GM23338 (cell line): ENCODE data around the gene BMP8B. TPM values are rescaled to one million over a fixed set of nuclear protein-coding genes. Genes with fewer than 3 reads are reported as not detected.
A peak's percentile ranks its signal among the peaks of the same experiment; 100 is the strongest.

Experiments used
- ATAC-seq: fragments of 200-7000 bp; cut with Tn5 transposase; 3 replicates; pipeline ENCODE4 v1.9.1; 2020
- DNase-seq: peaks from one replicate; pipeline ENCODE4 v3.0.0-alpha.2; 2015; ENCODE audit warnings: low spot score
- H2AFZ ChIP-seq: fragments of 200-600 bp; sonication (generic); 2 replicates; pipeline ENCODE4 v1.8.0; 2016; ENCODE audit warnings: antibody characterized with exemption, mild to moderate bottlenecking, moderate library complexity
- H3F3A ChIP-seq: fragments of 200-600 bp; sonication (generic); replicated peaks from 2 replicates; pipeline ENCODE4 v1.8.0; 2017; ENCODE audit warnings: antibody characterized with exemption, mixed run types, low read depth
- H3K27ac ChIP-seq: fragments of 200-600 bp; sonication (generic); 2 replicates; pipeline ENCODE4 v1.6.1; 2016; ENCODE audit warnings: low read depth
- H3K27me3 ChIP-seq: fragments of 200-600 bp; sonication (generic); 2 replicates; pipeline ENCODE4 v1.8.0; 2016; ENCODE audit warnings: mild to moderate bottlenecking, mixed run types, moderate library complexity; ENCODE audit not compliant: insufficient read depth
- H3K36me3 ChIP-seq: fragments of 200-600 bp; sonication (generic); 2 replicates; pipeline ENCODE4 v1.8.0; 2016; ENCODE audit warnings: mild to moderate bottlenecking; ENCODE audit not compliant: insufficient read depth
- H3K4me1 ChIP-seq: fragments of 200-600 bp; sonication (generic); 2 replicates; pipeline ENCODE4 v1.8.0; 2016; ENCODE audit warnings: mild to moderate bottlenecking, moderate library complexity; ENCODE audit not compliant: insufficient read depth
- H3K4me2 ChIP-seq: fragments of 200-600 bp; sonication (generic); 2 replicates; pipeline ENCODE4 v1.7.1; 2017; ENCODE audit warnings: mixed run types
- H3K4me3 ChIP-seq: fragments of 200-600 bp; sonication (generic); 2 replicates; pipeline ENCODE4 v1.6.1; 2016; ENCODE audit warnings: mixed run types
- H3K79me2 ChIP-seq: fragments of 200-600 bp; sonication (generic); replicated peaks from 2 replicates; pipeline ENCODE4 v1.8.0; 2017; ENCODE audit warnings: mild to moderate bottlenecking; ENCODE audit not compliant: insufficient read depth
- H3K9me2 ChIP-seq: fragments of 200-600 bp; sonication (generic); 2 replicates; pipeline ENCODE4 v1.8.0; 2017; ENCODE audit not compliant: insufficient read depth
- H4K20me1 ChIP-seq: fragments of 200-600 bp; sonication (generic); replicated peaks from 2 replicates; pipeline ENCODE4 v1.8.0; 2017; ENCODE audit warnings: mild to moderate bottlenecking; ENCODE audit not compliant: insufficient read depth
- H3K27ac Mint-ChIP-seq: 2 replicates; pipeline ENCODE4 v1.8.0; 2020; ENCODE audit warnings: inconsistent platforms, mild to moderate bottlenecking, moderate library complexity, mixed read lengths
- H3K27me3 Mint-ChIP-seq: 3 replicates; pipeline ENCODE4 v1.8.0; 2022; ENCODE audit warnings: low read depth, mild to moderate bottlenecking, moderate library complexity, mixed read lengths, inconsistent platforms; ENCODE audit not compliant: insufficient read depth, poor library complexity
- H3K36me3 Mint-ChIP-seq: 3 replicates; pipeline ENCODE4 v1.8.0; 2021; ENCODE audit warnings: low read depth, mild to moderate bottlenecking, inconsistent platforms, moderate library complexity, mixed read lengths
- H3K4me1 Mint-ChIP-seq: 3 replicates; pipeline ENCODE4 v1.8.0; 2020; ENCODE audit warnings: mild to moderate bottlenecking, inconsistent platforms, mixed read lengths
- H3K4me3 Mint-ChIP-seq: 3 replicates; pipeline ENCODE4 v1.8.0; 2021; ENCODE audit warnings: moderate library complexity, mild to moderate bottlenecking, inconsistent platforms, mixed read lengths
- H3K9me3 Mint-ChIP-seq: 3 replicates; pipeline ENCODE4 v1.8.0; 2020; ENCODE audit warnings: moderate library complexity, mild to moderate bottlenecking, inconsistent platforms, mixed read lengths
- CREB1 ChIP-seq: fragments of 250-450 bp; sonication (Bioruptor Pico); IDR thresholded peaks from 2 replicates; pipeline ENCODE4 v1.5.0; 2020; ENCODE audit warnings: low read depth, mild to moderate bottlenecking, moderate library complexity
- NANOG ChIP-seq: IDR thresholded peaks from 2 replicates; pipeline ENCODE4 v1.6.1; 2016; ENCODE audit warnings: antibody characterized with exemption, borderline replicate concordance
- POLR2AphosphoS5 ChIP-seq: IDR thresholded peaks from 2 replicates; pipeline ENCODE4 v1.6.1; 2016; ENCODE audit warnings: antibody characterized with exemption, low read depth
- STAT1 ChIP-seq: IDR thresholded peaks from one replicate; pipeline ENCODE4 v1.6.1; 2016; ENCODE audit warnings: antibody characterized with exemption; ENCODE audit not compliant: unreplicated experiment
- ZNF114 ChIP-seq: fragments of 250-450 bp; sonication (Bioruptor Pico); IDR thresholded peaks from 2 replicates; pipeline ENCODE4 v1.5.0; 2020; ENCODE audit warnings: mild to moderate bottlenecking, moderate library complexity
- polyA plus RNA-seq: library from polyadenylated mRNA; unstranded; fragments of >200 nt; fragmentation: Nextera tagmentation; extraction: Ambion mirVana; gene quantifications from 2 replicates; pipeline ENCODE4 v1.2.1, GENCODE V29; 2016
- total RNA-seq: library from RNA; depleted of rRNA; stranded (reverse); fragments of >200 nt; shearing (Covaris generic); gene quantifications from 2 replicates; pipeline ENCODE4 v1.2.3, GENCODE V29; 2014
- TF ChIP-seq, protein P1 (sequence below): IDR thresholded peaks from 2 replicates; pipeline ENCODE4 v1.6.1; 2016; ENCODE audit warnings: antibody characterized with exemption
- TF ChIP-seq, protein P2 (sequence below): fragments of 250-450 bp; sonication (Bioruptor Pico); IDR thresholded peaks from 2 replicates; pipeline ENCODE4 v1.5.0; 2020; ENCODE audit warnings: mild to moderate bottlenecking, moderate library complexity
- TF ChIP-seq, protein P3 (sequence below), 2 experiments: fragments of 200-600 bp in 1 of 2; sonication (generic) in 1 of 2; conservative IDR thresholded peaks; 2 replicates each; pipeline versions ENCODE4 v1.5.1 to v1.6.1; 2016 to 2017; ENCODE audit warnings: antibody characterized with exemption in 2 of 2, low read depth in 2 of 2, mild to moderate bottlenecking in 2 of 2, moderate library complexity in 1 of 2

The BMP8B gene
- total and polyA plus RNA-seq, 2 experiments from 2014 or later: 0.16 to 0.90 TPM

DNA sequence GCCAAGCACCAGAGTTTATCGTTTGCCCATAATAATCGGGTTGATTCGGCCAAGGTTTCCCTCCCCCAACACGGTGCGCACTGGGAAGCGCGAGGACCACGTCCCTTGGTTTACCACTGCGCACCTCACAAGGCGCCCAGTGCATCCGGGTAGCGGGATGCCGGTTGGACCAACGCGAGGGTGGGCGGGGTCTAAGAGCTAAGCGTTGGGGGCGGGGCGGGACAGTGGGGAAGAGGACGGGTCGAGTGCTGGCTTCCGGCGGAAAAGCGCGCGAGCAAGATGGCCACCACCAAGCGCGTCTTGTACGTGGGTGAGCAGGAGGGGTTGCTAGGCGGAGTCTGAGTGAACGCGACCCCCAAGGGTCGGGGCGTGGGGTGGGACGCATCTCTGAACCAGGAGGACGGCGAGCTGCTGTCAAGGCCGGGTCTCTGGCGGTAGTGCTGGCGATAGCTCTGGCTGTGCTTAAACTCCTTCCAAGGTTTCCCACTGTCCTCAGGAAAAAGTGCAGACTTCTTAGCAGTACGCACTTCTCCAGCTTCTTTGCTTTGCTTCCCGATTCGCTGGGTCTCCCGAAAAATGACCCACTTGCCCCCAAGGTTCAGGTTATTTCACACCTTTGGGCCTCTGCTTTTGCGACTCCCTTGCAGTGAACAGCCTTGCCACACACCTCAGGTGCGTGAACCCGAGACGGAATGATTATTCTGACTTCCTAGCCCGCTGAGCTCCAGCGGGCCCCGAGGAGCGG lies 49.9 kb downstream of the BMP8B start, which contains the start of gene PPIE:
Gene PPIE, plus strand, starts transcription at position 261 of the 745 bp plus-strand sequence. Its CDS starts 19 bp downstream, at position 280.
- Histone ChIP-seq H2AFZ (peak within 1 kb of the TSS; percentile 100), H3K27ac (0 out of 2 replicates have a peak within 1 kb of the TSS, but pooled peaks have one; percentile 45), H3K36me3 (peaks cover 28% of the 10 kb centered on the region), H4K20me1 (peaks cover 19% of the 10 kb centered on the region), H3K4me2 (peak within 1 kb of the TSS; percentile 86), H3K79me2 (peaks cover 3% of the 10 kb centered on the region), H3K27me3 (peaks cover 43% of the 10 kb centered on the region), H3F3A (no peaks in the 10 kb centered on the region), H3K9me2 (peaks cover 12% of the 10 kb centered on the region; the same call in 1 of the 2 replicates), H3K4me3 (peak within 1 kb of the TSS; percentile 78), H3K4me1 (peaks cover 9% of the 10 kb centered on the region; the same call in 1 of the 2 replicates)
- peak; percentile 98 for DNase-seq
- Mint-ChIP-seq H3K9me3 (no peaks in the 10 kb centered on the region; the same call in 1 of the 3 replicates), H3K4me3 (peak within 1 kb of the TSS; percentile 97), H3K27ac (peak within 1 kb of the TSS; percentile 72; the same call in 1 of the 2 replicates), H3K36me3 (peaks cover 23% of the 10 kb centered on the region), H3K4me1 (peaks cover 7% of the 10 kb centered on the region), H3K27me3 (peaks cover 25% of the 10 kb centered on the region)
- ATAC-seq: peak; percentile 98
- TF ChIP-seq ZNF114 (CRISPR knock-in tag) (no peak), STAT1 (no peak), CREB1 (peak; percentile 22; the same call in 1 of the 2 replicates), POLR2AphosphoS5 (peak; percentile 88)

DNA sequence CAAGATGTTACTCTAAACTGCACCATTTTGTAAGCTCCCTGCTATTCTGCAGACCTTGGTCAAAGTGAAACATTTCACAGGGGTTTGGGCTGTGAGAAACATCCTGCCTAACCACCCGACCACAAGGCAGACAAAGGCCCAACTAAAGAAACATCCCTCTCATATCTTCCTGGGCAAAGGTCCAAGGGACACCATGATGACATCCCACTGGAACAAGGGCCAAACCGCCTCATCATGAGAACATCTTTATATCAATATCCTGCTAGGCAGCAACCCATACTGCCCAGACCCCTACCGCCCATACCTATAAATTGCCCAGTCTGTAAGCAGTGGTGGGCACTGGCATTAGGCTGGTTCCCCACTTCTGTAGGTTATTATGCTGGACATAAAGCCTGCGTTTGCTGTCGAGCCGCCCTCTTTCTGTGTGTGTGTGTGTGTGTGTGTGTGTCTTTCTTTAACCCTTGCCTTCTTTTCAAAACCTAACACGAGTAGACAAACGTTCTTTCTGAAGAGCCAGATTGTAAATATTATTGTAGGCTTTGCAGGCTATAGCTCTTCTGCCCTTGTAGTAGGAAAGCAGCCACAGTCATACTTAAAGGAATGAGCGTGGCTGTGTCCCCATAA lies 51.0 kb downstream of the BMP8B start:
- DNase-seq (no peak), ATAC-seq (no peak)
- H3K9me3 Mint-ChIP-seq: no peaks in the 10 kb centered on the region; the same call in 1 of the 3 replicates
- peaks cover 7% of the 10 kb centered on the region for H3K4me1 Mint-ChIP-seq
- Histone ChIP-seq H3K4me1 (peaks cover 9% of the 10 kb centered on the region; the same call in 1 of the 2 replicates), H3K36me3 (peaks cover 17% of the 10 kb centered on the region), H3K4me2 (no peak overlapping the region), H3K27me3 (peaks cover 55% of the 10 kb centered on the region), H3F3A (no peaks in the 10 kb centered on the region), H3K4me3 (no peak overlapping the region), H3K79me2 (peaks cover 3% of the 10 kb centered on the region), H3K9me2 (peaks cover 12% of the 10 kb centered on the region; the same call in 1 of the 2 replicates), H3K27ac (no peak overlapping the region), H2AFZ (0 out of 2 replicates have a peak overlapping the region, but pooled peaks have one; percentile 66), H4K20me1 (peaks cover 12% of the 10 kb centered on the region)
- no peak overlapping the region; the same call in 2 of the 3 replicates for H3K4me3 Mint-ChIP-seq
- peaks cover 14% of the 10 kb centered on the region for H3K36me3 Mint-ChIP-seq
- H3K27ac Mint-ChIP-seq: no peak overlapping the region
- peaks cover 35% of the 10 kb centered on the region for H3K27me3 Mint-ChIP-seq
- TF ChIP-seq, protein P1, sequence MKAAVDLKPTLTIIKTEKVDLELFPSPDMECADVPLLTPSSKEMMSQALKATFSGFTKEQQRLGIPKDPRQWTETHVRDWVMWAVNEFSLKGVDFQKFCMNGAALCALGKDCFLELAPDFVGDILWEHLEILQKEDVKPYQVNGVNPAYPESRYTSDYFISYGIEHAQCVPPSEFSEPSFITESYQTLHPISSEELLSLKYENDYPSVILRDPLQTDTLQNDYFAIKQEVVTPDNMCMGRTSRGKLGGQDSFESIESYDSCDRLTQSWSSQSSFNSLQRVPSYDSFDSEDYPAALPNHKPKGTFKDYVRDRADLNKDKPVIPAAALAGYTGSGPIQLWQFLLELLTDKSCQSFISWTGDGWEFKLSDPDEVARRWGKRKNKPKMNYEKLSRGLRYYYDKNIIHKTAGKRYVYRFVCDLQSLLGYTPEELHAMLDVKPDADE: no peak
- TF ChIP-seq POLR2AphosphoS5 (no peak), CREB1 (no peak), ZNF114 (CRISPR knock-in tag) (no peak), NANOG (no peak)
- TF ChIP-seq, protein P2, sequence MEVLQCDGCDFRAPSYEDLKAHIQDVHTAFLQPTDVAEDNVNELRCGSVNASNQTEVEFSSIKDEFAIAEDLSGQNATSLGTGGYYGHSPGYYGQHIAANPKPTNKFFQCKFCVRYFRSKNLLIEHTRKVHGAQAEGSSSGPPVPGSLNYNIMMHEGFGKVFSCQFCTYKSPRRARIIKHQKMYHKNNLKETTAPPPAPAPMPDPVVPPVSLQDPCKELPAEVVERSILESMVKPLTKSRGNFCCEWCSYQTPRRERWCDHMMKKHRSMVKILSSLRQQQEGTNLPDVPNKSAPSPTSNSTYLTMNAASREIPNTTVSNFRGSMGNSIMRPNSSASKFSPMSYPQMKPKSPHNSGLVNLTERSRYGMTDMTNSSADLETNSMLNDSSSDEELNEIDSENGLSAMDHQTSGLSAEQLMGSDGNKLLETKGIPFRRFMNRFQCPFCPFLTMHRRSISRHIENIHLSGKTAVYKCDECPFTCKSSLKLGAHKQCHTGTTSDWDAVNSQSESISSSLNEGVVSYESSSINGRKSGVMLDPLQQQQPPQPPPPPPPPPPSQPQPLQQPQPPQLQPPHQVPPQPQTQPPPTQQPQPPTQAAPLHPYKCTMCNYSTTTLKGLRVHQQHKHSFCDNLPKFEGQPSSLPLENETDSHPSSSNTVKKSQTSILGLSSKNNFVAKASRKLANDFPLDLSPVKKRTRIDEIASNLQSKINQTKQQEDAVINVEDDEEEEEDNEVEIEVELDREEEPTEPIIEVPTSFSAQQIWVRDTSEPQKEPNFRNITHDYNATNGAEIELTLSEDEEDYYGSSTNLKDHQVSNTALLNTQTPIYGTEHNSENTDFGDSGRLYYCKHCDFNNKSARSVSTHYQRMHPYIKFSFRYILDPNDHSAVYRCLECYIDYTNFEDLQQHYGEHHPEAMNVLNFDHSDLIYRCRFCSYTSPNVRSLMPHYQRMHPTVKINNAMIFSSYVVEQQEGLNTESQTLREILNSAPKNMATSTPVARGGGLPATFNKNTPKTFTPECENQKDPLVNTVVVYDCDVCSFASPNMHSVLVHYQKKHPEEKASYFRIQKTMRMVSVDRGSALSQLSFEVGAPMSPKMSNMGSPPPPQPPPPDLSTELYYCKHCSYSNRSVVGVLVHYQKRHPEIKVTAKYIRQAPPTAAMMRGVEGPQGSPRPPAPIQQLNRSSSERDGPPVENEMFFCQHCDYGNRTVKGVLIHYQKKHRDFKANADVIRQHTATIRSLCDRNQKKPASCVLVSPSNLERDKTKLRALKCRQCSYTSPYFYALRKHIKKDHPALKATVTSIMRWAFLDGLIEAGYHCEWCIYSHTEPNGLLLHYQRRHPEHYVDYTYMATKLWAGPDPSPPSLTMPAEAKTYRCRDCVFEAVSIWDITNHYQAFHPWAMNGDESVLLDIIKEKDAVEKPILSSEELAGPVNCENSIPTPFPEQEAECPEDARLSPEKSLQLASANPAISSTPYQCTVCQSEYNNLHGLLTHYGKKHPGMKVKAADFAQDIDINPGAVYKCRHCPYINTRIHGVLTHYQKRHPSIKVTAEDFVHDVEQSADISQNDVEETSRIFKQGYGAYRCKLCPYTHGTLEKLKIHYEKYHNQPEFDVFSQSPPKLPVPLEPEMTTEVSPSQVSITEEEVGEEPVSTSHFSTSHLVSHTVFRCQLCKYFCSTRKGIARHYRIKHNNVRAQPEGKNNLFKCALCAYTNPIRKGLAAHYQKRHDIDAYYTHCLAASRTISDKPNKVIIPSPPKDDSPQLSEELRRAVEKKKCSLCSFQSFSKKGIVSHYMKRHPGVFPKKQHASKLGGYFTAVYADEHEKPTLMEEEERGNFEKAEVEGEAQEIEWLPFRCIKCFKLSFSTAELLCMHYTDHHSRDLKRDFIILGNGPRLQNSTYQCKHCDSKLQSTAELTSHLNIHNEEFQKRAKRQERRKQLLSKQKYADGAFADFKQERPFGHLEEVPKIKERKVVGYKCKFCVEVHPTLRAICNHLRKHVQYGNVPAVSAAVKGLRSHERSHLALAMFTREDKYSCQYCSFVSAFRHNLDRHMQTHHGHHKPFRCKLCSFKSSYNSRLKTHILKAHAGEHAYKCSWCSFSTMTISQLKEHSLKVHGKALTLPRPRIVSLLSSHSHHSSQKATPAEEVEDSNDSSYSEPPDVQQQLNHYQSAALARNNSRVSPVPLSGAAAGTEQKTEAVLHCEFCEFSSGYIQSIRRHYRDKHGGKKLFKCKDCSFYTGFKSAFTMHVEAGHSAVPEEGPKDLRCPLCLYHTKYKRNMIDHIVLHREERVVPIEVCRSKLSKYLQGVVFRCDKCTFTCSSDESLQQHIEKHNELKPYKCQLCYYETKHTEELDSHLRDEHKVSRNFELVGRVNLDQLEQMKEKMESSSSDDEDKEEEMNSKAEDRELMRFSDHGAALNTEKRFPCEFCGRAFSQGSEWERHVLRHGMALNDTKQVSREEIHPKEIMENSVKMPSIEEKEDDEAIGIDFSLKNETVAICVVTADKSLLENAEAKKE (CRISPR knock-in tag): no peak
- TF ChIP-seq, protein P3, sequence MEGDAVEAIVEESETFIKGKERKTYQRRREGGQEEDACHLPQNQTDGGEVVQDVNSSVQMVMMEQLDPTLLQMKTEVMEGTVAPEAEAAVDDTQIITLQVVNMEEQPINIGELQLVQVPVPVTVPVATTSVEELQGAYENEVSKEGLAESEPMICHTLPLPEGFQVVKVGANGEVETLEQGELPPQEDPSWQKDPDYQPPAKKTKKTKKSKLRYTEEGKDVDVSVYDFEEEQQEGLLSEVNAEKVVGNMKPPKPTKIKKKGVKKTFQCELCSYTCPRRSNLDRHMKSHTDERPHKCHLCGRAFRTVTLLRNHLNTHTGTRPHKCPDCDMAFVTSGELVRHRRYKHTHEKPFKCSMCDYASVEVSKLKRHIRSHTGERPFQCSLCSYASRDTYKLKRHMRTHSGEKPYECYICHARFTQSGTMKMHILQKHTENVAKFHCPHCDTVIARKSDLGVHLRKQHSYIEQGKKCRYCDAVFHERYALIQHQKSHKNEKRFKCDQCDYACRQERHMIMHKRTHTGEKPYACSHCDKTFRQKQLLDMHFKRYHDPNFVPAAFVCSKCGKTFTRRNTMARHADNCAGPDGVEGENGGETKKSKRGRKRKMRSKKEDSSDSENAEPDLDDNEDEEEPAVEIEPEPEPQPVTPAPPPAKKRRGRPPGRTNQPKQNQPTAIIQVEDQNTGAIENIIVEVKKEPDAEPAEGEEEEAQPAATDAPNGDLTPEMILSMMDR (conservative IDR thresholded peaks at IDR 0.05; ENCODE audit: low read depth in 2 of 2): no peak
